NCI-H187 treated with DMSO at 0.1 percent for 48 hours (cell line): ENCODE results near the gene TMED1.

Experiments
- DNase-seq: peaks from one replicate; lab custom pipeline; 2025; lab: John Stamatoyannopoulos, UW

TMED1 gene

GRCh38 chr19:10811391-10812111 is 24.5 kb downstream of the TMED1 start:
- DNase-seq, result no peak

DNA sequence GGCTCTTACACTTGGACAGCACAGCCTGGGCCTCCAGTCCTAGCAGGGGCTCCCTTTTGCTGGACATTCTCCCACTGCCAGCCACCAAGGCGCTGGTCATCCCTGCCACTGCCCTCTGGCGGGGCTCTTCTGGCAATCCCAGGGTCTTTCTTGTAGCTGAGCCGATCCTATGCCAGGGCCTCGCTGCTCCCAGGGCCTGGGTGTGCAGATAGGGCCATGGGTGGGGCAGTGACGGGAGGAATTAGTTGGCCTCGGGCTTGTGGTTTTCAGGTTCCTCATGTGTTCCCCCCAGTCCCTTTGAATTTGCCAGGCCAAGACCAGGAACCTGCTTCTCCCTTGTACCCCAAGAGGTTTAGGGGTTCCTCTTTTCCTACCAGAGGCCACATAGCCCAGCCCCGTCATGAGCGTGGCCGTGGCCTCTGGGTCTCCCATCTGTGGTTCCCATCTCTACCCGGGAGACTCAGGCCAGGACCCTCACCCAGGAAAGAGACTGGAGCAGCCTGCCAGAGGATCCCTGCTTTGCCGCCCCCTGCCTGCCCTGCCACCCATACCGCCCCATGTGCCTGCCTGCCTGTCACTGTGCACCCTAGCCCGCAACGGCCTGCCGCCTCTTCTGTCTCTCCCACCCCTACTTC is 26.2 kb downstream of the TMED1 start:
- no peak for DNase-seq

DNA sequence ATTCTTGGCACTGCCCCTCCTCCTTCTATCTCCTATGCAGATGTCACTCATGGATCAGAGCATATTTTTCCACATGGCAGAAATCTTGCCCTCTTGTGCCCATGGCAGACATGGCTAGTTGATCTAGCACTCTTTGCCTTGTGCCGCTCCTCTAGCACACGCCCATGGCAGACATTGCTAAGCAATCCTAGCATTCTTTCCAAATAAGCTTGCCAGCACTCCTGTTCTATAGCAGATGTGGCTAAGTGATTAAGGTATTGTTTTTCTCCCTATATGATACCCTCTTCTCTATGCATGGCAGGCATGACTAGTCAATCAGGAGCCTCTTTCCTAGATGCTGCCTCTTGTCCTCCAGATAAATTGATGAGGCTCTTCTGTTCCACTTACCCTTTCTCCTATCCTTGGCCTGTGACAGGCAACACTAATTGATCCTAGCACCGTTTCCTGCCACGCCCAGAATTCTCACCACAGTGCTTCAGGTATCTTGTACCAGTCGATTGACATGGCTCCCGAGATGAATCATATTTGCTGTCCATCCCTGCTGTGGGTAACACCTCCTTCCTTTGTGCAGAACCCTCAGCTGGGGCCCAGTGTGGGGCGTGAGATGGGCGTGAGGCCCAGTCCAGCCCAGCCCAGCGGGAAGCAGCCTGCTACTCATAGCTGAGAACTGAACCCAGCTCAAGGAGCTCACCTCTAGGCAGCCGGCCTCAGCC is 26.9 kb downstream of the TMED1 start:
- DNase-seq, result no peak

DNA sequence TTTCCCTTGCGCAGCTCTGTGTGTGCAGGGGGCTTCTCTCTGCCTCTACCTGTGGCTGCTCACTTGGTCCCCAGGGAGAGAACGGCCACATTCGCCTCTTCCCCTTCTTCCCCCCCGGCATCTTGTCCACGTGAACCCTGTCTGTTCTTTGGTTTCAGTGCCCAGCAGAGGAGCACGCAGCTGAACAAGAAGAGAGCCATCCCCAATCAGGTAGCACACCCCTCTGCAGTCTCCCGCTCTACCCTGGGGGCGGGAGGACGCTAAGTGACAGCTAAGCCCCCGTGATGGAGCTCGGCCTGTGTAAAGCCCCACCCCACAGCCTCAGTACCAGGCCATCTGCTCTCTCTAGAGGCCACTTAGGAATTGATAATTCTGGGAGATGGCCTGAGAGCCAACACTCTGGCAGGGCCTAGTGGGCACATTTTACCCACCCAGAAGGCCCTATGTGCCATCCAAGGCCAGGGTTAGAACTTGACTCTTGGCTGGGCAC is 30.2 kb downstream of the TMED1 start:
- DNase-seq, result no peak

- DNase-seq, result no peak
Measured at GRCh38 chr19:10805065-10805757, 30.8 kb downstream of the TMED1 start.

GRCh38 chr19:10803252-10803651 is 32.8 kb downstream of the TMED1 start:
- DNase-seq, result no peak

DNA sequence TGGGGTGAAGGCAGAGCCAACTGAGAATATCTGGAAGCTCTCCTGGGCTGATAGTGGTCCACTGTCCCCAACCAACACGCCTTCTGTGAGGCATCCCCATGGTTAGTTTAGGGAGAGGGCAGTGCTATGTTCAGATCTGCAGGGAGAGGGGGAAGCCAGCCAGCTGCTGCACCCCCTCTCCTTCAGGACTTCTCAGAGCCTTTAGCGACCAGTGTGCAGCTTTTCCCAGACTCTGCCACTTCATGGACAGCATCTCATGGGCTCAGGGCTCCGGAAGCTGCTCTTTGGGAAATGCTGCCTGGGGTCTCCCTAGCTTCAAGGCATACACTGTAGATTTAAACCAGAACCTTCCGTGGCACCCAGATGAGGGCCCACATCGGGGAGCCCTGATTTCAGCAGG is 33.5 kb downstream of the TMED1 start:
- DNase-seq, result no peak

DNA sequence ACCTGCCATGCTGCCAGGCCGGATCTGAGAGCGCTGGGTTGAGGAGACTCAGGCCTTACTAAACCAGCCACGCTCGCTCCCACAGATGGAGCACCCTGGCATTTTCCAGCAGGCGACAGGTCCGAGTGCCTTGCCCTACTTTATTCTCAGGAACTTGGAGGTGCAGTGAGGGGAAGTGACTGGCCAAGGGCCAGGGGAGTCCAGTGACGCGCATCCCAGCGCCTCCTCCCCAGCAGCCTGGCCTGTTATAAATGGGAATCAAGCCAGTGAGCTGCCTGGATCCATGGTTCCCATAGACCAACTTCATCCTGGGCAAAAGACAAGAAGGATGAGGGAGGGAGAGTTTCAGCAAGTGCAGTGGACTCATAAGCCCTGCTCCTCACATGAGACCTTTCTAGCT is 35.5 kb downstream of the TMED1 start:
- DNase-seq, result no peak

GRCh38 chr19:10797541-10798256 is 38.3 kb downstream of the TMED1 start:
- no peak for DNase-seq

- DNase-seq, result no peak
Measured at GRCh38 chr19:10797078-10797477, 38.9 kb downstream of the TMED1 start.

DNA sequence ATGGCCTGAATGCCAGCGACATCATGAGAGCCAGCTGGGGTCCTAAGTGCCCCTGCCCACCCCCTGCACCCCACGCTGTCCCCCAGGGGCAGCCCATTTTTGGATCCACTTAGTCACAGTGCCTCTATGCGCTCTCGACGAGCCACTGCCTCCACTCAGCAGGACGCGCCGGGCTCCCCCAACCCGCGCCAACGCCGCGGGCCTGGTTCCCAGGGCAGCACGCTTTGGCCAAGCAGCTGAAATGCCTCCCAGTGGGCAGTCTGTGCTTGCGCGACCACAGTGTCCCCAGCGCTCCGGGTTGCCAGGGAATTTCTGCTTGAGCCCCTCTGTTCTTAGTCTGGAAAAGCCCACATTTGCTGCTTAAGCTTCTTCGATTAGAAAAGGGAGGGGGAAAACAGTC is 39.4 kb downstream of the TMED1 start:
- no peak for DNase-seq

GRCh38 chr19:10789866-10790265 is 46.1 kb downstream of the TMED1 start:
- DNase-seq, result no peak

GRCh38 chr19:10788146-10788545 is 47.9 kb downstream of the TMED1 start:
- DNase-seq, result no peak

- DNase-seq, result no peak
Measured at GRCh38 chr19:10784257-10784656, 51.8 kb downstream of the TMED1 start.

GRCh38 chr19:10782795-10783194 is 53.2 kb downstream of the TMED1 start:
- DNase-seq, result no peak
